Fibroblast of pulmonary artery (primary cell): ENCODE data around the gene CDC42EP4.

Experiments used
- DNase-seq: peaks from one replicate; pipeline ENCODE4 v3.0.0-alpha.2; 2010; ENCODE audit warnings: low read depth
- H3K4me3 ChIP-seq: replicated peaks from 2 replicates; pipeline ENCODE4 v1.5.1; 2011; ENCODE audit warnings: low read depth, mild to moderate bottlenecking, control low read depth, low read length, moderate library complexity
- CTCF ChIP-seq: IDR thresholded peaks from 2 replicates; pipeline ENCODE4 v1.5.1; 2011; ENCODE audit warnings: mild to moderate bottlenecking, control low read depth, low read length, inconsistent platforms; ENCODE audit errors: missing control alignments

Gene CDC42EP4

GRCh38 chr17:73284906-73285602, 26.7 kb downstream of the CDC42EP4 start:
- TF ChIP-seq CTCF, result no peak
- H3K4me3 ChIP-seq, result no peak overlapping the region
- DNase-seq, result no peak

DNA sequence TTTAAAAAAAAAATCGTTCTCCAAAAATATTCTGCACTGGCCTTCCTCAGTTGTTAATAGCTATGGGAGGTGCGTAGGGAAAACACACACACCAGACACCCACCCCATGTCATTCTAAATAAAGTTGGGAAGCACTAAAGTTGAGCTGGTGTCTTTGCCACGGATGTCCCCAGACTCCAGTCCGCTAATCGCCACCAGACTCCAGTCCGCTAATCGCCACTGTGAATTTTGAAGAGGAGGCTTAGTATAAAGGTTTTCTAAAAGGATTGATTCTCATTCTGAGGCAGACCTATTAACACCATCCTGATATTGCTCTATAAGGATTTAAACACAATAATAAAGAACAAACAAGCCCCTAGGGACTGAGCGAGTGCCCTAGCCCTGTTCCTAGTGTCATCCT, 27.4 kb downstream of the CDC42EP4 start:
- TF ChIP-seq CTCF, result no peak
- no peak for DNase-seq
- no peak overlapping the region for H3K4me3 ChIP-seq

DNA sequence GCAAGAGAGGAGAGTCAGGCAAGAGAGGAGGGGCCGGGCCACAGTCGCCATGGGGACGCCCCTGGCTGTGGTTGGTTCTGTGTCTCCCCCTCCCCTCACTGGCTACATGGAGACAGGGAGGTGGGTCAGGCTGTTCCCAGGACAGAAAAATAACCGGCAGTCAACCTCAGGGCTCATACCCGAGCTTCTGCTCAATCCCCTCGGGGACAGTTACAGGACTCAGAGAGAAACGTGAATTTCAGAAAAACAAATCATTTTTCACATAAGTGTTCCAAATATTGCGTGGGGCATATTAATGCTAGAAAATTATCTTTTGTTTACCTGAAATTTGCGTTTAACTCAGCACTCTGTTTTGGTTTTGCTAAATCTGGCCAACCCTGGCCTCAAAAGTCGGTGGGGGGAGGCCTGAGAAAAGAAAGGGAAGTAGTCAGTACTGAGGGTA, 27.9 kb downstream of the CDC42EP4 start:
- TF ChIP-seq CTCF, result no peak
- DNase-seq, result no peak
- H3K4me3 ChIP-seq, result no peak overlapping the region

GRCh38 chr17:73283250-73283649, 28.6 kb downstream of the CDC42EP4 start:
- TF ChIP-seq CTCF, result no peak
- no peak overlapping the region for H3K4me3 ChIP-seq
- DNase-seq, result no peak

- TF ChIP-seq CTCF, result no peak
- no peak overlapping the region for H3K4me3 ChIP-seq
- DNase-seq, result no peak
Observed at GRCh38 chr17:73282629-73283028, 29.2 kb downstream of the CDC42EP4 start.

GRCh38 chr17:73281928-73282327, 29.9 kb downstream of the CDC42EP4 start:
- H3K4me3 ChIP-seq, result no peak overlapping the region
- DNase-seq, result no peak
- TF ChIP-seq CTCF, result no peak

DNA sequence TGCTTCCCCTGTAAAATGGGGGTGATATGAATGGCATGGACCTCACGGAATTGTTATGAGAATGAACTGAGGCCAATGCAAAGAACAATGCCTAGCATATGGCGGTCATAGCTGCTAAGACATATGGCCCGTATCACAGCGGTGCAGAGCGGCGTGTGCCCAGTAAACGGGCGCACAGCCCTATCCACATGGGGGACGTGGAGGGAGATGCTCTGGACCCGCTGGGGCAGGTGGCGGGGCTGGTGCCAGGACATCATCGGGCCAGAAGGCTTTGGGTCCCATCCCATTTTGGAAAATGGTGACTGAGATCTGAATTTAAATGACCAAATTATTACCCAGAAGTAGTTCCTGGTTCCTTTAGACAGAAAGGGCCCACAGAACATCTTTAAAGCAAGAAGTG, 31.6 kb downstream of the CDC42EP4 start:
- DNase-seq, result no peak
- TF ChIP-seq CTCF, result no peak
- H3K4me3 ChIP-seq, result no peak overlapping the region
